Heart right ventricle (tissue), 16 donors: ENCODE results near the gene FHOD3. TPM values are rescaled to one million over a fixed set of nuclear protein-coding genes. Genes with fewer than 3 reads are reported as not detected.

ENCODE experiments used
- ATAC-seq, 8 donors: fragments of 200-7000 bp; cut with Tn5 transposase; one replicate each; pipeline ENCODE4 v1.9.1; 2020; ENCODE audit warnings: mild to moderate bottlenecking in 8 of 8, moderate library complexity in 8 of 8, moderate number of reproducible peaks in 1 of 8
- DNase-seq, 2 donors: peaks; one replicate each; pipeline ENCODE4 v3.0.0-alpha.2; 2020
- H3K27ac ChIP-seq, 10 donors: fragments of 200-600 bp; sonication (generic) in 2 of 10; one replicate each; pipeline versions ENCODE4 v1.5.0 to v1.8.0; 2020 to 2022; ENCODE audit warnings: mild to moderate bottlenecking in 3 of 10
- H3K27me3 ChIP-seq, 7 donors: fragments of 200-600 bp; one replicate each; pipeline ENCODE4 v1.8.0; 2021 to 2022; ENCODE audit warnings: mild to moderate bottlenecking in 2 of 7
- H3K36me3 ChIP-seq, 9 donors: fragments of 200-600 bp; sonication (generic) in 1 of 9; one replicate each; pipeline versions ENCODE4 v1.5.0 to v1.8.0; 2020 to 2022; ENCODE audit warnings: mild to moderate bottlenecking in 2 of 9
- H3K4me1 ChIP-seq, 9 donors: fragments of 200-600 bp; sonication (generic) in 1 of 9; one replicate each; pipeline versions ENCODE4 v1.5.0 to v1.8.0; 2020 to 2022; ENCODE audit warnings: mild to moderate bottlenecking in 4 of 9
- H3K4me3 ChIP-seq, 10 donors: fragments of 200-600 bp; sonication (generic) in 2 of 10; one replicate each; pipeline versions ENCODE4 v1.5.0 to v1.8.0; 2020 to 2022; ENCODE audit warnings: mild to moderate bottlenecking in 7 of 10, moderate library complexity in 2 of 10
- H3K9me3 ChIP-seq, 11 donors: fragments of 200-600 bp in 10 of 11; sonication (generic) in 2 of 11; one replicate each; pipeline versions ENCODE4 v1.5.0 to v1.8.0; 2013 to 2022; ENCODE audit warnings: mild to moderate bottlenecking in 2 of 11, control low read depth in 1 of 11, moderate library complexity in 1 of 11
- CTCF ChIP-seq, 9 donors: fragments of 200-600 bp; sonication (generic) in 2 of 9; IDR thresholded peaks; one replicate each; pipeline versions ENCODE4 v1.5.0 to v1.8.0; 2021 to 2022; ENCODE audit warnings: antibody characterized with exemption in 9 of 9, mild to moderate bottlenecking in 5 of 9, moderate library complexity in 1 of 9
- WGBS, 2 donors: extraction: QIAGEN DNeasy Blood & Tissue Kit; methylation state at CpG; one replicate each; pipeline ENCODE4 v1.1.7; 2013; ENCODE audit warnings: inconsistent platforms in 1 of 2; 5-methylcytosine and 5-hydroxymethylcytosine counted together
- intact Hi-C, 10 donors: fragments of 100-400 bp; cut with DNase I; formaldehyde crosslinking; loops; one replicate each; pipeline versions ENCODE4 v1.11.1 to v1.14.2; 2022
- polyA plus RNA-seq, 2 donors: library from polyadenylated mRNA; stranded (reverse); fragments of 200-250 nt; gene quantifications; one replicate each; pipeline ENCODE4 v1.2.3, GENCODE V29; 2013
- total RNA-seq, 10 donors: library from RNA; stranded (reverse); fragmentation: NEBNext Ultra II Directional in 3 of 10; extraction: Animal tissue kit (Norgen Biotek cat#: 25700) in 3 of 10; gene quantifications; one replicate each; pipeline versions ENCODE4 v1.2.1 to v1.2.4, GENCODE V29; 2021 to 2023
- donor health status: Arrhythmogenic right ventricular cardiomyopathy.
- donor health status: ischemic (EF 13 %, LVEDD 7.1; RV severe dilation, severe dysfunction).
- donor health status: healthy with polysubstance abuse.
- donor health status: DM: no; HTN: yes; CAD: no.
- donor health status: DM: no; HTN: no; CAD: no.
- donor health status: ischemic (EF 25% LVEDD 6.9; RV normal size, moderate dysfunction).
- donor health status: ischemic (EF 25% LVEDD 5.7; RV mildly dilated, moderate dysfunction).
- donor health status: healthy.
- donor health status: DM: yes; HTN: yes; CAD: no.
- donor health status: Ischemic cardiomyopathy.
- donor health status: ischemic (EF 35%, LVEDD 5.7; RV mildly dilated, moderate dysfunction).
- donor health status: nonischemic (EF 11% LVEDD 7.7; RV severe dilation, severe dysfunction).
- donor health status: DM: yes; HTN: yes; CAD: no.
- donor health status: PGD.
- donor health status: ischemic (EF 29% LVEDD 5.4; RV normal size, mild dysfunction).
- donor health status: nonischemic (EF 23%, LVEDD 6.1; RV moderate dilation, normal function).

FHOD3 gene
- total and polyA plus RNA-seq, 12 donors = 81.8 to 484 (median 356) TPM

GRCh38 chr18:36256094-36256493 is 41.4 kb upstream of the FHOD3 start:
- no peak for TF ChIP-seq CTCF (IDR thresholded peaks at IDR 0.05)
- no peak overlapping the region for H3K4me3 ChIP-seq
- DNase-seq (no peak), ATAC-seq (no peak)
- no peaks in the 10 kb centered on the region for H3K27me3 ChIP-seq
- intact Hi-C loops = no loop called here
- WGBS, 2 donors = 88 to 90% methylated on average over 7 of the region's 7 CpGs
- no peaks in the 10 kb centered on the region for H3K36me3 ChIP-seq
- H3K4me1 ChIP-seq = no peaks in the 10 kb centered on the region
- no peaks in the 10 kb centered on the region for H3K9me3 ChIP-seq
- no peak overlapping the region for H3K27ac ChIP-seq

- intact Hi-C loops = loop anchor here in 1 of 10 donors (10.0 kb wide), 1 partner anchor 58 kb away; no protein-coding TSS in a partner anchor
- DNase-seq = no peak
- Histone ChIP-seq H3K4me3 (no peak overlapping the region), H3K27me3 (no peaks in the 10 kb centered on the region), H3K4me1 (peaks cover 0 to 8% (median 0%) of the 10 kb centered on the region in 9 donors), H3K36me3 (no peaks in the 10 kb centered on the region), H3K9me3 (no peaks in the 10 kb centered on the region), H3K27ac (no peak overlapping the region)
- no peak for ATAC-seq
- no peak for TF ChIP-seq CTCF (IDR thresholded peaks at IDR 0.05)
- WGBS, 2 donors = 92 to 98% methylated on average over 1 of the region's 1 CpG
These were observed 34.5 kb upstream of the FHOD3 start for GRCh38 chr18:36262971-36263370.

DNA sequence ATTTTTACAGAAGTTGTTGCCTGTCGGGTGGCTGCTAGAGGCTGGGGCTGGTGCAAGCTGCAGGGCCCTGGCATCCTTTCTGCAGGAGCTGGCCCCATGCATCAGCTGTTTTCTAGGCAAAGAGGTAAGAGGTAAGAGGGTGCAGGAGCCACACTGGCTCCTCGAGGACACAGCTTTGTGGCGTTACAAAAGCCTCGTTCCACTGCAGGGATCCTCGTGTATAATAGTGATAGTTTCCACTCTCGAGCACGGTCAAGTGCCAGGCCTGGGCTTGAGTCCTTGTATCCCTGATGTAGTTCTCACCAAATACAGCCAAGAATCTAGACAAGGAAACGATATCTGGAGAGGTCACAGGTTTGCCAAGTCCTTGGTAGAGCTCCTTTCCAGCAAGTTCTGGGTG is 33.2 kb upstream of the FHOD3 start:
- Histone ChIP-seq H3K4me1 (peaks cover 0 to 8% (median 0%) of the 10 kb centered on the region in 9 donors), H3K4me3 (no peak overlapping the region), H3K9me3 (no peaks in the 10 kb centered on the region), H3K27ac (no peak overlapping the region), H3K36me3 (no peaks in the 10 kb centered on the region), H3K27me3 (no peaks in the 10 kb centered on the region)
- no peak for TF ChIP-seq CTCF (IDR thresholded peaks at IDR 0.05)
- DNase-seq (no peak), ATAC-seq (no peak)
- intact Hi-C loops = loop anchor here in 1 of 10 donors (10.0 kb wide), 1 partner anchor 59 kb away; no protein-coding TSS in a partner anchor
- 66 to 72% methylated on average over 8 of the region's 8 CpGs for WGBS, 2 donors

DNA sequence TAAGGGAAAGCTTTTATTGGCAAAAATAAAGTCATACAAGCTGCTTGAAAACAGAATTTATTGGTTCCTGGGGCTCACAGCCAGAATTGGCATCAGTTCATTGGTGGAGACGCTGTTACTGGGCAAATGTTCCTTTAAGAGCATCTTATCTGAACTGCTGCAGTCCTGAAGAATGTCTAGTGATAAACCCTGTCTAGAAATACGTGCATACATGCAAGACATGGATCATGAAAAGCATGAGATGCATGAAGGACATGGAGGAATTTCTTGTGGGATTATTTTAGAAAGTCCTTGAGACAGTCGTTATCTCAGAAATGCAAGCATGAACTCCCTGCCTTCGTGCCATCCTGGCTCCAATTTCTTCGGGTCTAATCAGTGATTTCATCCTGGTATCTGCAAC is 32.5 kb upstream of the FHOD3 start:
- H3K27ac ChIP-seq = no peak overlapping the region
- no peak for TF ChIP-seq CTCF (IDR thresholded peaks at IDR 0.05)
- H3K4me1 ChIP-seq = peaks cover 0 to 8% (median 0%) of the 10 kb centered on the region in 9 donors
- no peaks in the 10 kb centered on the region for H3K36me3 ChIP-seq
- H3K9me3 ChIP-seq = no peaks in the 10 kb centered on the region
- intact Hi-C loops = loop anchor here in 1 of 10 donors (10.0 kb wide), 1 partner anchor 60 kb away; no protein-coding TSS in a partner anchor
- H3K27me3 ChIP-seq = no peaks in the 10 kb centered on the region
- no peak for ATAC-seq
- 5 to 10% methylated on average over 5 of the region's 5 CpGs for WGBS, 2 donors
- no peak overlapping the region for H3K4me3 ChIP-seq
- DNase-seq = no peak
